GM19351 (cell line): Measurements from ENCODE around the gene ATPAF2.
A peak's percentile ranks its signal among the peaks of the same experiment; 100 is the strongest.

ENCODE experiments used
- ATAC-seq: cut with Tn5 transposase; IDR thresholded peaks from one replicate; pipeline ENCODE4 v1.9.1; 2021; ENCODE audit warnings: mild to moderate bottlenecking, moderate library complexity; ENCODE audit not compliant: unreplicated experiment

Gene ATPAF2

DNA sequence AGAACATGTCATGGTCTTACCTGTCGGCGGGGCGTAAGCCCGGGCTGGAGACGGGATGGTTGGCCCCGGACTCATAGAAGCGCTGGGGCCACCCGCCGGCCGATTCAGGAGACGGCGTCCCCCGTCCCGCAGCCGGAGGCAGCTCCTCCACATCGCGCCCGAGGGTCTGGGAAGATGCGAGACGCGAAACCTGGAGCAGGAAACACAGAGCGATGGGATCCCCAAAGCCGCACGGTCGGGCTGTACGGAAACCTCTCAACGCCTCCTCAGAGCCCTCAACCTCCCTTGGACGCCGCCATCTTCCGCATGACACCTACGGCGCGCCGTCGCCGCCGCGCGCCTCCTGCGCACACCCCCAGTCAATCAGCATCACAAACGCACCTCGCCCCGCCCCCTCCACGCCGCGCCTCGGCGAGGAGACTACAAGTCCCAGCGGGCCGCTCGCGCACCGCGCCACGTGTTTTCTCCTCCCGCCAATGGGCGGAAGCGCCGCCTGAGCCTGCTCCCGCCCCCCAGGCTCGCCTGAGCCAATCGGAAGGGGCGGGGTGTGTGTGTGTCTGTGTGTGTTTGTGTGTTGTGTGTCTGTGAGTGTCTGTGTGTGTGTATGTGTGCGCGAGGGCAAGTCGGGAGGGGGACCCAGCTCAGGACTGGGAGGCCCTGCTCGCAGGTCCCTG is at the start of gene ATPAF2, which contains the start of gene GID4:
Gene ATPAF2 (minus strand): TSS at position 308 of the 674 bp plus-strand sequence. CDS start 155 bp downstream, at position 153.
Gene GID4 (plus strand): TSS at position 548 of the 674 bp plus-strand sequence. CDS start 57 bp downstream, at position 605.
- peak; percentile 90 for ATAC-seq

DNA sequence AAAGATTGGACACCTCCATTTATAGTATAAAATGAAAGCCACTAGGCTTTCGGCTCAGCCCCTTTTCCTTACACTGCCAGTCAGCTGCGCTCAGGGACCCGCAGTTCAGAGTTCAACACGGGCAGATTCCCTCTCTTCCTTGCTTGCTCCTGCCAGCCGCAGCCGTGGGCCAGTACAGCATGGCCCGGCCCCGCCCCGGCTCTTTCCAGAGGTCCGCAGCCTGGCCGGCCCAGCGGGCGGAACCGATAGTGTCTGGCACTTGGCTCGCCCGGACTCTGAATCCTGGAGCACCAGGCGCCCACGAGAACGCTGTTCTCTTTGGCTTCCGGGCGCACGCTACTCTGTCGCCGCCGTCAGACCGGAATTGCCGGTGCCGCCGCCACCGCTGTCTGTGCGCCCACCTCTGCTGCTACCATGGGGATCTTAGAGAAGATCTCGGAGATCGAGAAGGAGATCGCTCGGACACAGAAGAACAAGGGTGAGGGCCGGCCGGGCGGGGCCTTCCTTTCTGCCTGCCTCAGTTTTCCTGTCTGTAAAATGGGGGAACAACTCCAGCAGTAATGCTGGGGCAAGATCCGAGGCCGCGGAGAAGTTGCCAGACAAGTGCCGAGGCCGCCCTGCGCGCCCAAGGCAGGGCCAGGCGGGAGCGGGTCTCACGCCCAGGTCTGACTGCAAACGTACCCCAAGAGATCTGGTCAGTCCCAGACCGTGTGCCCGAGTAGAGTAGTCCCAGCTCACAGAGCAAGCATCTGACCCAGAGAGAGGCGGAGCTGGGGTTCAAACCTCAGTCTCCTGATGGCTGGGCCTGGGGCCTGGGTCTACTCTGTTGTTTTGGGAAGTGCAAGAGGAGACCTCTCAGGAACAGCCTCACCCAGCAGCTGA is 48.9 kb upstream of the ATPAF2 start, which contains the start of gene DRG2:
Gene DRG2 (plus strand): TSS at position 339 of the 882 bp plus-strand sequence. CDS start 76 bp downstream, at position 415.
- peak; percentile 78 for ATAC-seq

DNA sequence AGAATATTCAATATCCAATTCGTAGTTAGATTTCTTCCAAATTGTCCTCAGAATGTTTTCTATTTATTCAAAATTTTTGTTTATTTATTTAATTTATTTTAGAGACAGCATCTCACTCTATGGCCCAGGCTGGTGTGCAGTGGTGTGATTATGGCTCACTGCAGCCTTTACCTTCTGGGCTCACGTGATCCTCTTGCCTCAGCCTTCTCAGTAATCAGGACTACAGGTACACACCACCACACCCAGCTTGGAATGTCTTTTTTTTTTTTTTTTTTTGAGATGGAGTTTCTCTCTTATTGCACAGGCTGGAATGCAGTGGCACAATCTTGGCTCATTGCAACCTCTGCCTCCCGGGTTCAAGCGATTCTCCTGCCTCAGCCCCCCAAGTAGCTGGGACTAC is 45.3 kb upstream of the ATPAF2 start:
- ATAC-seq, result no peak

DNA sequence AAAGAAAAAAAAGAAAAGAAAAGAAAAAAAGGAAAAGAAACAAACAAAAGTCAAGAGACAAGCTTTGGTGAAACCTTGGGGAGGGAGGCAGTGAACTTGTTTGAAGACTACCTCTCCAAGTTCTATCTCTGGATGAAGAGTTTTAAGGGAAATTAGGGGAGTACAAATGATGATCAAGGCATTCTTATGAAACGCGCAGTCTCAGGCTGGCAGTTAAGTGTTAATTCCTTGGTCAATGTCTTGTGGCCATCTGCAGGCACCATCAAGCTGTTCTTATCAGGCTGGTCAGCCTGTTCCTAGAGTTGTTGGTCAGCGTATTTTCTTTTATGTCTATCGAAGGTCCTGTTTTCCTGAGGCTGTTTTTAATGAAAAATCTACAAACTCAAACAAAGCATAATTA is 40.6 kb upstream of the ATPAF2 start:
- no peak for ATAC-seq

DNA sequence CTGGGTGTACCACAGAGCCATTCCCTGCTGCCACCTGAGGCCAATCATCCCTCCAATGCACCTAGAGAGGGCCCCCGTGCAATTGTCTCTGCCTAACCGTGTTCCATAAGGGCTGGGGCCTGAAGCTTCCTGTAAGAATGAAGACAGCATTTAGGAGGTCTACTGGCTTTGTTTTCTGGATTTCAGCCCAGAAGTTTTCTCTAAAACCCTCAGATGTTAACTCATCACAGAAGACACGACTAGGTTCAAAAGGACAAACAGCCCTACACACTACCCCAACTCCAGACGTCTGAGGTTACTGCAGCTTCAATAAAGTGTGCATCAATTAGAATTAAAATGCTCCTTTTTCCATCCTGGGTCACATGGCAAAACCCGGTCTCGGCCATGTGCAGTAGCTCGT is 38.0 kb upstream of the ATPAF2 start:
- ATAC-seq, result no peak

DNA sequence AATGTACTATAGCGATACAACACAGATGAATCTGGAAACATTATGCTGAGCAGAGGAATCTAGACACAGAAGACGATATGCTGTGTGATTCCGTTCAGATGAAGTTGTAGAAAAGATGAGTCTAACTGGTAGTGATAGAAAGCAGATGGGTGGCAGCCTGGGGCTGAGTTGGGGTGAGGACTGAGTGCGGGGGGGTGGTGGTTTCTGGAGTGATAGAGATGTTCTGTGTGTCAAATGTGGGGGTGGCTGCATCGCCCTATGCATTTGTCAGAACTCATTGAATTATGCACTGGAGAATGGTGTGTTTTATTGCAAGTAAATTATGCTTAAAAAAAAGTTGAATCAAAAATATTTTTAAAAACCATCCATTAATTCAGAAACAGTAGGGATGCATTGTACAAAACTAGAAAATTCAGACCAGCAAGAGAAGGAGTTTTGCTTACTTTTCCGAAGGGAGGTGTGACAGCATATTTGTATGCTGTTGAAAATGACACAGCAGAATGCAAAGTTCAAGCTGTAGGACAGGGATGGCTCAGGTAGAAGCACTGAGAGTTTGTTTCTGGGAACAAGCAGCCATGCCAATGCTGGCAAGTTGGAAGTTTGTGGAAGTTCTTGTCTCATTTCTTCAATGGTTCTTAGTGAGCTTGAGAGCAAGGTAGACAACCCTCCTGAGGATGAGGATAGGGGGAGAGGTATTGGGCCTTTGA is 35.8 kb upstream of the ATPAF2 start:
- ATAC-seq, result no peak

DNA sequence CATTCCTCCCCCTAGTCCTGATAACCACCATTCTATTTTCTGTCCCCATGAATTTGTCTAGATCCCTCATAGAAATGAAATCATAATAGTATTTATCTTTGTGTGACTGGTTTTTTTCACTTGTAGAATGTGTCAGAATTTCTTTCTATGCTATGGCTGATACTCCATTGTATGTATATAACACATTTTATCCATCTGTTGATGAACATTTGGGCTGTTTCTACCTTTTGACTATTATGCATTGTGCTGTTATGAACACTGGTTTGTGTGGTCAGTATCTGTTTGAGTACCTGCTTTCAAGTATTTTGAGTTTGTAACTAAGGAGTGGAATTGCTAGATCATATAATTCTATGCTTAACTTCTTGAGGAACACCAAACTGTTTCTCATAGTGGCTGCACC is 32.8 kb upstream of the ATPAF2 start:
- ATAC-seq, result no peak

DNA sequence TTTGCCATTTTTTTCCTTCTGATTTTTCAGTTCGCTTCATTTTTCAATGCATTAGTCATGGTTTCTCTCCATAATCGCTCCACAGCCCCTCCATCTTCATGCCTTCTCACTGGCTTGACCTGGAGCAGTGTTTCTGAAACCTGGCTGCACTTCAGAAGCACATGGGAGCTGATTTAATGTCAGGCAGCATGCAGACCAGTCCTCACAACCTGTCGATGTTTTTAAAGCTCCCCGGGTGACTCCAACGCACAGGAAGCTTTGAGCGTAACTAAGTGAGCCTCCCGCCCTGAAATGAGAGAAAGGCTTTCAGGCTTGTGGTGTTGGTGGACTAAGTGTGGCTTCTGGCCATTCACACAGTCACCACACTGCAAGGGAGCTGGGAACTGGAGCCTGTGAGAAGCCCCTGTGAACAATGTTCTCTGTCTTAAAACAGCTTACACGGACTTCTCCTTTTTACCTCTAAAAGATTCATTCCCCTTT is 31.9 kb upstream of the ATPAF2 start:
- ATAC-seq, result no peak

DNA sequence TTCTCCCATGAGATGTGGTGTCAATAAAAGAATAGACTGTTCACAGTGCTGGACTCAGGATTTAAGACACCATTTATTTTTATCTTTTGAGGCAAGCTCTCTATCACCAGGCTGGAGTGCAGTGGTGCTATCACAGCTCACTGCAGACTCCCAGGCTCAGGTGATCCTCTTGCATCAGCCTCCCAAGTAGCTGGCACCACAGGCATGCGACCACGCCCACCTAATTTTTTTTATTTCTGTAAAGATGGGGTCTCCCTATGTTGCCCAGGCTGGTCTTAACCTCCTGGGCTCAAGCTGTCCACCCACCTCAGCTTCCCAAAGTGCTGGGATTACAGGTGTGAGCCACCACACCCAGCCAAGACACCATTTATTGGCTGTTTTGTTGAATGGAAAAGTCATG is 30.1 kb upstream of the ATPAF2 start:
- no peak for ATAC-seq

DNA sequence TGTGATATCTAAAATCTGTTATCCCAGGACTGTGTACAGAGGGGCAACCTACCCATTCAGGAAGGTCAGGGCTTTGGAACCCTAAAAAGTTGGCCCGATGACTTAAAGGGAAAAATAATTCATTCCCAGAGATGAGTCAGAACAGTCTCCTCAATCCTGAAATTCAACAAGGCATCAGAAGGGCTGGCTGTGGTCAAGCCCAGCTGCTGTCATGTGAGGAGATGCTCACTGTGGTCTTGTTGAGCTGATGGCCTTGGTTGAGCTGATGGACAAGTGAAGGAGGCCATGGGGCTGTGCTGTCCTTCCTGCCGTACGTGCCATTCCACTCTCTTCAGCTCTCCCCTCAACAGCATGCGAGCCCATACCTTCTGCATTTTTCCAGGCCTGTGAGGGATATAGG is 27.9 kb upstream of the ATPAF2 start:
- ATAC-seq, result no peak

DNA sequence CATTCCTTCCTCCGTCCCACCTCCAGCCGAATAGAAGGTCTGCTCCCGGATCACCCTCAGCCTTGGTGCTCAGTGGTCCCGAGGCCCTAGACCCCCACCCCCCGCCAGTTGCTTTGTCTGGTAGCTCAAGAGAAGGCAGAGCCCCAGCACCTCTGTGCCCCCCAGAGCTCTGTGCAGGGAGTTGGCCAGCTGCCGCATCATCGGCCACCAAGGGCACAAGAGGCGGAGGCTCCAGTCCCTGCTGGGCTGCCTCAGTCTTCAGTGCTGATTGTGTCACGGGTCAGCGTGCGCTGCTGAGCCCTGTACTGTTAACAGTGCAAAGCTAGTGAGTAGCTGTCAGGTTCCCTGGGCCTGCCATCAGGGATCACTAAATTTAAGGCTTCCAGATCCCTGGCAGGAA is 26.6 kb upstream of the ATPAF2 start:
- ATAC-seq, result no peak

DNA sequence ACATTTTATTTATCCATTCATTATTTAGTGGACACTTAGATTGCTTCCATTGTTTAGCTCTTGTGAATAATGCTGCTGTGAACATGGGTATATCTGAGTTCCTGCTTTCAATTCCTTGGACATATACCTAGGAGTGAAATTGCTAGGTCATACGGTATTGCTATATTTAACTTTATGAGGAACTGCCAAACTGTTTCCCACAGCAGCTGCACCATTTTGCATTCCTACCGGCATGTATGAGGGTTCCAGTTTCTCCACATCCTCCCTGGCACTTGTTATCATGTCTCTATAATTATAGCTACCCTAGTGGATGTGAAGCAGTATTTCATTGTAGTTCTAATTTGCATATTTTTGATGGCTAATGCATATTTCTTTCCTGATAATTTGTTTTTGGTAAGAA is 25.1 kb upstream of the ATPAF2 start:
- no peak for ATAC-seq

DNA sequence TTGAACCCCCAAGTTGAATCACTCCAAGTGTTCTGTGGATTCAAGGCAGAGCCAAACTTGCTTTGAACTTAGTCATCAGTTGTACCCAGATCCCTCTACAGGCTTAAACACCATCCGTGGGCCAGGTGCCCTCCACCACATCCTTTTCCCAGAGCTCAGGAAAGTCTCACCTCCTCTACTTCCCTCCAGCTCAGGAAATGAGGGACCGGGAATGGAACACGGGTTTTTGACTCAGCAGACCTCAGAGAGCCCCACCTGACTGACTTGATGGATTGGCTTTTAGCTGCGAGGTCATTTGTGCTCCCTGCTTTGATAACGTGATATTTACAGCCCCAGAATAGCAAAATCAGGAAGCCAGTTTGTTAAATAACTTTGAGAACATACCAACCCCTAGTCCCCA is 20.3 kb upstream of the ATPAF2 start:
- ATAC-seq, result no peak

DNA sequence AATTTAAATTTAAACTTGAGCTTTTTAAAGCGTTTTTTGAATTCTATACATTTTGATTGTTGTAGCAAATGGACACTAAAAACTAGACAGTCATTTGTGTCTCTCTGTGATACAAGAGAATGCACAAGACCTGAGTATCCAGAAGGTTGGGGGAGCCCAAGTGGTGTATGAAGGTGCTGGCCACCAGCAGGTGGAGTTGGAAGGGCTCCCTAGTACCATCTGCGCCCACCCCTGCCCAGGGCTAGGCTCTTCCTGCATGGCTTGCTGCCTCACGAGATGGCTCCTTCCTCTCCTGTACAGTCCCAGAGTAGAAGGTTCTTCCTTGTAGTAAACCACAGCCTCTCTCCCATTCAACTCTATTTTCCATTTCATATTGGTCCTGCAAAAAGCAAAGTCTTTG is 17.2 kb upstream of the ATPAF2 start:
- no peak for ATAC-seq

DNA sequence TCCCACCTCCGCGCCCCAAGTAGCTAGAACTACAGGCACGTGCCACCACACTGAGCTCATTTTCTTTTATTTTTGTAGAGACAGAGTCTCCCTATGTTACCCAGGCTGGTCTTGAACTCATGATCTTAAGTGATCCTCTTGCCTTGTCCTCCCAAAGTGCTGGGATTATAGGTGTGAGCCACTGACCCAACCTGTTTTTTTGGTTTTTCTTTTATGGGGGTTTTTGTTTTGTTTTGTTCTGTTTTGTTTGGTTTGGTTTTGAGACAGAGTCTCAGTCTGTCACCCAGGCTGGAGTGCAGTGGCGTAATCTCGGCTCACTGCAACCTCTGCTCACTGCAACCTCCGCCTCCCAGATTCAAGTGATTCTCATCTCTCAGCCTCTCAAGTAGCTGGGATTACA is 16.6 kb upstream of the ATPAF2 start:
- no peak for ATAC-seq

DNA sequence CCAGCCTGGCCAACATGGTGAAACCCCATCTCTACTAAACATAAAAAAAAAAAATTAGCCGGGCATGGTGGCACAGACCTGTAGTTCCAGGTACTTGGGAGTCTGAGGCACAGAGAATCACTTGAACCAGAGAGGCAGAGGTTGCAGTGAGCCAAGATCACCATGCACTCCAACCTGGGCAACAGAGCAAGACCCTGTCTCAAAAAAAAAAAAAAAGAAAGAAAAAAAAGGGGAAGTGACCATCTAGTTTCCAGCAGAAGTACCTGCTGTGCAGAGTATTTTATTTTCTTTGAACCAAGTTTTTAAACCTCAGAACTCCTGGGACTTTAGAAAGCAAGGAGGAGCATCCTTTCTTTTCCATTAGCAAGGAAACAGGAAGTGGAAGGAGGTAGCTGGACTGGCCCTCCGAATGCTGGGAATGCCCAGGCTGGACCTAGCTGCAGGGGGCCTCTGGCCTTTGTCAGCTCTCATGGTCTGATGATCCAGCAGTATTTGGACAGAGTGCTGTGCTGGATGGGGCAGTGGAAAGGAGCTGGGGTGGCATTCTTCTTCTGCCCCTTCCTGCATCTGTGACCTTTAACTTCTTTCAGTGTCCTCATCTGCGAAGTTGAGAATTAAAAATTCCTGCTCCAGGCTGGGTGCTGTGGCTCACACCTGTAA is 6.9 kb upstream of the ATPAF2 start:
- no peak for ATAC-seq

DNA sequence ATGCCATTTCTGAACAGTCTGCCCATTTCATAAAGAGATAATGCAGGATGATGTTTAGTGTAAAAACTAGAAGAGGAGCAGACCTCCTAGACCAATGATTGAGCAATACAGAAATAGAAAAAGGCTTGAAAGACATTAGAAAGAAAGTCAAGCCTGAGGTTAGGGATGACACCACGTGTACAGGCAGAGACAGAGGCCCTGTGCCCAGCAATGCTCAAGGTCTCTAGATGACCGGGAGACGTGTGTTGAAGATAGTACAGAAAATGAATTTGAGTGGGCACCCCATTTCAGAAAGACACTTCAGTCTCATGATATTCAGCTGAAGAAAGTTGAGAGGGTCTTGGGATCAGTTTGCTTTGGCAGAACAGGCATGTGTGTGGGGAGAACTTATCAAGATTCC is 5.6 kb upstream of the ATPAF2 start:
- ATAC-seq, result no peak

DNA sequence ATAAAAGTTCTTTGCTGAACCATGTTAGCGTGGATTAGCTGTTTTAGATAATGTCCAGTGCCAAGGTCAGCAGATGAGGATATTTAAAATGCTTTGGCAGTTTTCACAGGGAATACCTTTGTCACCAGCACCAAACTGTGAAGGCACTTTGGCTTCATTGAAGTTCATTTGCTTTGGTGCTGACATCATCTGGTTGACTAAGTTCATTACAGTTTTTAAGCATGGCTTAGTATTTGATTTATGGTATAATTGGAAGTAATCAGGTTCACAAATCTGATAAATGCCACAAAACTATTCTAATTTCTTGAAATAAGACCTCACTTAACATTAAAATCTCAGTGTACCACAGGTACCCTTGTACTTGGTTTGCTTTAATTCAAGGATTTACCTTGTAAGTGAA is 4.5 kb upstream of the ATPAF2 start:
- ATAC-seq, result no peak

DNA sequence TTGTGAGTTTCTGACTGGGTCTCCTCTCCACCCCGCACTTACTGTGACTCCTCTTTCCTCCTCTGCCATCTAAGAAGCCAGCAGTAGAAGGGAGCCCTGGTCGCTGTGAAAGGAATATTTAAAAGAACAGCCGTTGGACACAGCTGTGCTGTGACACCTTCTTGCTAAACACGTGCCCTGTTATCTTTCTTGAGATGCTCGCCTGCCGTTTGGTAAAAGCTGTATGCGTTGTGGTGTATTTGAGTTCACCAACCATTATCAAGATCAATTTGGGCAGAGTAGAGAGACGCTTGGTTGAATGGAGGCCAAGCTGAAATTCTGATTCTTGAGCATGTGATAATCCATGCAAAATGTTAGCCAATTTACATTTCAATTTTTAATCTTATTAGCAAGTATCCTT is 4.0 kb upstream of the ATPAF2 start:
- no peak for ATAC-seq

DNA sequence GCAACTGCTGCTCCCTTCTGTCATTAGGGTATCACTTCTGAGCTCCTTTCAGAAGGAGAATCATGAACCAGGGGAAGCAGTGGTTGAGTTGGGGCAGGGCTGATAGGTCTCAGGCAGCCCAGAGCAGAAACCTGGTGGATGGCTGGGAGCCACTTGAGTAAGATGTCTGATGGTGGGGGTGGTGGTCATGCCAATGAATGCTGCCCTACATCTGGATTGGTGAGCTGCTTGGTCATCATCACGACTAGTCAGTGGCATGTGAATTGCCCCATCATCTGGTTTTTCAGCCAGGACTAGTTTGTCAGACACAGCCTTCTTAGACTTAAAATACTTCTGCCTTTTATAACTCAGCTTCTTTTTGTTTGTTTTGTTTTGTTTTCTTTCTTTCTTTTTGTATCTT is 2.8 kb upstream of the ATPAF2 start:
- ATAC-seq, result no peak
